GM12878 (cell line): Measurements from ENCODE around the gene ULK1. TPM values are rescaled to one million over a fixed set of nuclear protein-coding genes. Genes with fewer than 3 reads are reported as not detected.

Source experiments
- ATAC-seq: fragments of 200-7000 bp; cut with Tn5 transposase; 3 replicates; pipeline ENCODE4 v1.9.1; 2020; ENCODE audit warnings: mild to moderate bottlenecking, moderate library complexity
- BruUV-seq: library from RNA; stranded (reverse); fragments of 400-500 nt; replicated peaks from 2 replicates; lab custom pipeline; 2021; lab: Mats Ljungman, UMichigan
- CTCF ChIA-PET: fragments of 300-600 bp; sonication (Branson Sonifier 250); formaldehyde crosslinking; extraction: SDS; loops from one replicate; lab custom pipeline; 2021; ENCODE audit warnings: inconsistent platforms; lab: Yijun Ruan, JAX
- POLR2A ChIA-PET: fragments of 350-600 bp; formaldehyde crosslinking; extraction: SDS; loops from one replicate; lab custom pipeline; 2021; ENCODE audit warnings: inconsistent platforms; lab: Charles Lee
- RAD21 ChIA-PET: fragments of 300-600 bp; sonication (Branson Sonifier 250); formaldehyde crosslinking; loops from one replicate; lab custom pipeline; 2023; ENCODE audit warnings: antibody characterized with exemption; ENCODE audit not compliant: unreplicated experiment; lab: Charles Lee
- SMC1A ChIA-PET: fragments of 300-600 bp; sonication (Branson Sonifier 250); formaldehyde crosslinking; loops from one replicate; lab custom pipeline; 2023; ENCODE audit not compliant: unreplicated experiment, uncharacterized antibody; lab: Charles Lee
- DNase-seq: peaks from one replicate; pipeline ENCODE4 v3.0.0-alpha.2; 2011; ENCODE audit warnings: low read depth, low spot score
- FAIRE-seq: peaks from 3 replicates; lab custom pipeline; 2011; peaks lifted over from hg19 to GRCh38; lab: Jason Lieb, UNC
- H2AFZ ChIP-seq: 2 replicates; pipeline ENCODE4 v1.6.0; 2011; ENCODE audit warnings: low read depth, low read length, control low read depth; ENCODE audit not compliant: control insufficient read depth
- H3K27ac ChIP-seq: 2 replicates; pipeline ENCODE4 v1.5.1; 2011; ENCODE audit warnings: control low read depth; ENCODE audit not compliant: control insufficient read depth, insufficient read depth
- H3K27me3 ChIP-seq, 2 experiments: replicated peaks in 1 of 2; 2 replicates each; pipeline versions ENCODE4 v1.6.0 to v1.6.1; 2011; ENCODE audit warnings: low read length in 1 of 2; ENCODE audit not compliant: control insufficient read depth in 2 of 2, insufficient read depth in 2 of 2
- H3K36me3 ChIP-seq, 2 experiments: 2 replicates each; pipeline ENCODE4 v1.5.1; 2011; ENCODE audit warnings: low read length in 1 of 2; ENCODE audit not compliant: control insufficient read depth in 2 of 2, insufficient read depth in 2 of 2
- H3K4me1 ChIP-seq: 2 replicates; pipeline ENCODE4 v1.6.1; 2011; ENCODE audit warnings: mild to moderate bottlenecking, low read length, moderate library complexity, mixed read lengths; ENCODE audit not compliant: control insufficient read depth, insufficient read depth
- H3K4me2 ChIP-seq: 2 replicates; pipeline ENCODE4 v1.6.0; 2011; ENCODE audit warnings: control low read depth; ENCODE audit not compliant: control insufficient read depth, insufficient read depth
- H3K4me3 ChIP-seq: fragments of 200-600 bp; sonication (generic); 2 replicates; pipeline ENCODE4 v1.5.1; 2016
- H3K79me2 ChIP-seq: 2 replicates; pipeline ENCODE4 v1.6.0; 2011; ENCODE audit warnings: low read length; ENCODE audit not compliant: control insufficient read depth, insufficient read depth
- H3K9ac ChIP-seq: 2 replicates; pipeline ENCODE4 v1.8.0; 2011; ENCODE audit warnings: low read length, control low read depth, mixed read lengths; ENCODE audit not compliant: control insufficient read depth, insufficient read depth
- H3K9me3 ChIP-seq: replicated peaks from 3 replicates; pipeline ENCODE4 v1.5.1; 2011; ENCODE audit warnings: mild to moderate bottlenecking, low read length; ENCODE audit not compliant: control insufficient read depth, insufficient read depth
- H4K20me1 ChIP-seq: 2 replicates; pipeline ENCODE4 v1.6.0; 2011; ENCODE audit not compliant: control insufficient read depth, insufficient read depth
- POLR2A ChIP-seq: IDR thresholded peaks from 2 replicates; pipeline ENCODE4 v1.6.1; 2011; ENCODE audit warnings: low read depth, mild to moderate bottlenecking, low read length
- TCF3 ChIP-seq: IDR thresholded peaks from 2 replicates; pipeline ENCODE4 v1.6.1; 2012; ENCODE audit warnings: low read depth, mild to moderate bottlenecking, low read length, borderline replicate concordance; ENCODE audit not compliant: insufficient read depth
- ZBTB4 ChIP-seq: fragments of 450-650 bp; formaldehyde crosslinking; IDR thresholded peaks from 2 replicates; pipeline ENCODE4 v1.4.0; 2022; ENCODE audit warnings: mild to moderate bottlenecking, moderate library complexity
- WGBS: methylation state at CpG from one replicate; pipeline ENCODE4 v1.1.6; 2016; ENCODE audit warnings: low lambda C conversion rate; ENCODE audit not compliant: insufficient replicate concordance, insufficient coverage; ENCODE audit errors: missing lambda C conversion rate; 5-methylcytosine and 5-hydroxymethylcytosine counted together
- in situ Hi-C: fragments of 300-500 bp; cut with MboI; formaldehyde crosslinking; loops from 9 replicates; pipeline ENCODE4 v1.14.3; 2018; ENCODE audit warnings: mixed read lengths
- intact Hi-C: fragments of 100-400 bp; cut with micrococcal nuclease; formaldehyde crosslinking; loops from one replicate; pipeline ENCODE4 v1.14.2; 2022; ENCODE audit not compliant: unreplicated experiment
- polyA plus RNA-seq, 11 experiments: library from polyadenylated mRNA; depleted of rRNA in 4 of 11; unstranded in 6 of 11; stranded (reverse) in 5 of 11; fragments of >200 nt; fragmentation: Nextera tagmentation in 4 of 11; fragmentation: Illumina TruSeq in 1 of 11; extraction: Ambion mirVana in 4 of 11; extraction: Trizol in 1 of 11; gene quantifications; 1 replicate in 1 of 11; 2 replicates in 10 of 11; pipeline versions ENCODE4 v1.2.1 to v1.2.3, GENCODE V29; 2011 to 2016; ENCODE audit warnings: inconsistent platforms in 2 of 11, missing spikeins in 2 of 11, low read depth in 1 of 11
- total RNA-seq, 4 experiments: library from RNA; depleted of rRNA in 3 of 4; stranded (reverse); fragments of >200 nt in 3 of 4; fragmentation: Illumina TruSeq in 1 of 4; extraction: Trizol in 1 of 4; gene quantifications; 2 replicates each; pipeline versions ENCODE4 v1.2.1 to v1.2.3, GENCODE V29; 2013 to 2021

The ULK1 gene
- total and polyA plus RNA-seq, 10 of the 15 experiments (the other 5 are each of a cell fraction or from before 2014, with no cell fraction given) = 0.13 to 14.1 (median 1.5) TPM

GRCh38 chr12:131944601-131945251 is 50.3 kb downstream of the ULK1 start:
- Histone ChIP-seq H4K20me1 (no peaks in the 10 kb centered on the region), H3K4me3 (no peak overlapping the region), H3K4me1 (no peaks in the 10 kb centered on the region), H3K27me3 (no peaks in the 10 kb centered on the region)
- no peak for ATAC-seq
- no peak for TF ChIP-seq ZBTB4 (CRISPR knock-in tag)
- TF ChIP-seq POLR2A = peak; percentile 72; the same call in 1 of the 2 replicates
- TF ChIP-seq TCF3 = 0 out of 2 replicates have a peak, but pooled peaks have one; percentile 32
- TF ChIP-seq, all 136 proteins: peak for 2
- Histone ChIP-seq H3K79me2 (no peaks in the 10 kb centered on the region), H2AFZ (no peak overlapping the region), H3K9ac (no peak overlapping the region), H3K36me3 (peaks cover 6 to 12% of the 10 kb centered on the region in 2 experiments; a peak in 3 of 4 replicates), H3K27ac (no peak overlapping the region), H3K4me2 (no peak overlapping the region), H3K9me3 (no peaks in the 10 kb centered on the region)
- in situ Hi-C loops = no loop called here
- POLR2A ChIA-PET = no interaction called here
- BruUV-seq = no TSS peak
- no peak for DNase-seq
- WGBS = 95% methylated on average over 35 of the region's 35 CpGs
- RAD21 ChIA-PET = no interaction called here
- intact Hi-C loops = no loop called here
- CTCF ChIA-PET = interaction anchor here (0.6 kb wide), 1 partner anchor 1017 kb away, joined by 3 read pairs; no protein-coding TSS in a partner anchor
- SMC1A ChIA-PET = no interaction called here
- no peak for FAIRE-seq
